Hepatocyte (in vitro differentiated cells): ENCODE results near the gene VSTM2L. TPM values are rescaled to one million over a fixed set of nuclear protein-coding genes. Genes with fewer than 3 reads are reported as not detected.

Experiments
- DNase-seq: peaks from one replicate; pipeline ENCODE4 v3.0.0-alpha.2; 2016; ENCODE audit warnings: low spot score
- H2AFZ ChIP-seq: fragments of 200-600 bp; sonication (generic); 2 replicates; pipeline ENCODE4 v1.6.0; 2016; ENCODE audit warnings: antibody characterized with exemption, mild to moderate bottlenecking
- H3K27ac ChIP-seq: fragments of 200-600 bp; sonication (generic); 2 replicates; pipeline ENCODE4 v1.5.1; 2016; ENCODE audit warnings: mild to moderate bottlenecking
- H3K27me3 ChIP-seq: fragments of 200-600 bp; sonication (generic); 2 replicates; pipeline ENCODE4 v1.6.1; 2016
- H3K36me3 ChIP-seq: fragments of 200-600 bp; sonication (generic); replicated peaks from 2 replicates; pipeline ENCODE4 v1.5.1; 2016; ENCODE audit warnings: low read depth; ENCODE audit not compliant: insufficient read depth
- H3K4me1 ChIP-seq: fragments of 200-600 bp; sonication (generic); 2 replicates; pipeline ENCODE4 v1.5.1; 2016; ENCODE audit warnings: mild to moderate bottlenecking, moderate library complexity; ENCODE audit not compliant: insufficient read depth
- H3K4me2 ChIP-seq: fragments of 200-600 bp; sonication (generic); 2 replicates; pipeline ENCODE4 v1.6.0; 2016
- H3K4me3 ChIP-seq: fragments of 200-600 bp; sonication (generic); 2 replicates; pipeline ENCODE4 v1.5.1; 2016; ENCODE audit warnings: mild to moderate bottlenecking
- H3K79me2 ChIP-seq: fragments of 200-600 bp; sonication (generic); 2 replicates; pipeline ENCODE4 v1.6.0; 2017; ENCODE audit warnings: mild to moderate bottlenecking
- H3K9me2 ChIP-seq: fragments of 200-600 bp; sonication (generic); replicated peaks from 2 replicates; pipeline ENCODE4 v1.6.0; 2017; ENCODE audit warnings: mild to moderate bottlenecking; ENCODE audit not compliant: insufficient read depth
- H3K9me3 ChIP-seq: fragments of 200-600 bp; sonication (generic); 2 replicates; pipeline ENCODE4 v1.5.1; 2016; ENCODE audit warnings: low read depth, mild to moderate bottlenecking
- H4K20me1 ChIP-seq: fragments of 200-600 bp; sonication (generic); 2 replicates; pipeline ENCODE4 v1.6.0; 2016; ENCODE audit warnings: mild to moderate bottlenecking; ENCODE audit not compliant: insufficient read depth, poor library complexity, severe bottlenecking
- CTCF ChIP-seq: fragments of 200-600 bp; sonication (generic); IDR thresholded peaks from 2 replicates; pipeline ENCODE4 v1.5.1; 2016; ENCODE audit warnings: antibody characterized with exemption, mild to moderate bottlenecking; ENCODE audit not compliant: poor library complexity
- EZH2 ChIP-seq: fragments of 200-600 bp; sonication (generic); IDR thresholded peaks from 2 replicates; pipeline ENCODE4 v1.6.1; 2016; ENCODE audit warnings: antibody characterized with exemption, mild to moderate bottlenecking, borderline replicate concordance
- EZH2phosphoT487 ChIP-seq: fragments of 200-600 bp; sonication (generic); IDR thresholded peaks from one replicate; pipeline ENCODE4 v1.6.1; 2018; ENCODE audit warnings: antibody characterized with exemption, mild to moderate bottlenecking, low read depth, moderate library complexity; ENCODE audit not compliant: unreplicated experiment, severe bottlenecking
- WGBS: methylation state at CpG from one replicate; pipeline ENCODE4 v1.1.6; 2016; ENCODE audit warnings: low lambda C conversion rate; ENCODE audit errors: missing lambda C conversion rate; 5-methylcytosine and 5-hydroxymethylcytosine counted together
- polyA plus RNA-seq: library from polyadenylated mRNA; unstranded; fragments of >200 nt; fragmentation: Nextera tagmentation; extraction: Ambion mirVana; gene quantifications from 2 replicates; pipeline ENCODE4 v1.2.1, GENCODE V29; 2016
- total RNA-seq: library from RNA; depleted of rRNA; stranded (reverse); fragments of >200 nt; gene quantifications from 2 replicates; pipeline ENCODE4 v1.2.3, GENCODE V29; 2014

The VSTM2L gene
- total and polyA plus RNA-seq, 2 experiments from 2014 or later, result 2.5 to 3.7 TPM

GRCh38 chr20:37990571-37991151 is 87.7 kb downstream of the VSTM2L start:
- WGBS, result 59% methylated on average over 10 of the region's 10 CpGs
- H3K27ac ChIP-seq, result peak overlapping the region; percentile 87
- peaks cover 82% of the 10 kb centered on the region for H3K4me1 ChIP-seq

GRCh38 chr20:37991157-37991866 is 88.4 kb downstream of the VSTM2L start:
- no peaks in the 10 kb centered on the region for H3K36me3 ChIP-seq

More at GRCh38 chr20:37990571-37991151, 87.7 kb downstream of the VSTM2L start:
- H2AFZ ChIP-seq, result no peak overlapping the region
- H4K20me1 ChIP-seq, result no peaks in the 10 kb centered on the region
- H3K36me3 ChIP-seq, result no peaks in the 10 kb centered on the region
- peak; percentile 27 for DNase-seq
- H3K9me2 ChIP-seq, result no peaks in the 10 kb centered on the region
- H3K4me3 ChIP-seq, result no peak overlapping the region
- H3K27me3 ChIP-seq, result no peaks in the 10 kb centered on the region
- no peak overlapping the region for H3K4me2 ChIP-seq
- H3K9me3 ChIP-seq, result no peaks in the 10 kb centered on the region
- no peaks in the 10 kb centered on the region for H3K79me2 ChIP-seq
- TF ChIP-seq EZH2, result no peak

GRCh38 chr20:37991908-37992307 is 89.0 kb downstream of the VSTM2L start:
- no peaks in the 10 kb centered on the region for H3K79me2 ChIP-seq
- H3K9me2 ChIP-seq, result no peaks in the 10 kb centered on the region
- no peaks in the 10 kb centered on the region for H3K36me3 ChIP-seq
- TF ChIP-seq EZH2phosphoT487 (no peak), CTCF (no peak), EZH2 (no peak)
- no peaks in the 10 kb centered on the region for H3K27me3 ChIP-seq
- 100% methylated on average over 4 of the region's 4 CpGs for WGBS
- peaks cover 70% of the 10 kb centered on the region for H3K4me1 ChIP-seq
- H3K27ac ChIP-seq, result peak overlapping the region; percentile 87
- no peak for DNase-seq
- H3K9me3 ChIP-seq, result no peaks in the 10 kb centered on the region
- H2AFZ ChIP-seq, result no peak overlapping the region
- H3K4me2 ChIP-seq, result no peak overlapping the region
- no peak overlapping the region for H3K4me3 ChIP-seq
- H4K20me1 ChIP-seq, result no peaks in the 10 kb centered on the region

More at GRCh38 chr20:37991157-37991866, 88.4 kb downstream of the VSTM2L start:
- H3K9me2 ChIP-seq, result no peaks in the 10 kb centered on the region
- no peaks in the 10 kb centered on the region for H3K79me2 ChIP-seq
- no peak overlapping the region for H3K4me2 ChIP-seq
- no peak overlapping the region for H3K4me3 ChIP-seq
- no peaks in the 10 kb centered on the region for H3K9me3 ChIP-seq
- H4K20me1 ChIP-seq, result no peaks in the 10 kb centered on the region
- H3K4me1 ChIP-seq, result peaks cover 76% of the 10 kb centered on the region
- TF ChIP-seq EZH2phosphoT487 (no peak), CTCF (no peak), EZH2 (no peak)
- H3K27me3 ChIP-seq, result no peaks in the 10 kb centered on the region
- WGBS, result 68% methylated on average over 4 of the region's 4 CpGs
- no peak for DNase-seq
- H3K27ac ChIP-seq, result peak overlapping the region; percentile 87
- H2AFZ ChIP-seq, result no peak overlapping the region

- H4K20me1 ChIP-seq, result no peaks in the 10 kb centered on the region
- no peak for TF ChIP-seq EZH2phosphoT487
- TF ChIP-seq CTCF, result peak; percentile 71
- DNase-seq, result peak; percentile 69
- H3K4me1 ChIP-seq, result peaks cover 60% of the 10 kb centered on the region
- no peaks in the 10 kb centered on the region for H3K36me3 ChIP-seq
- H3K27me3 ChIP-seq, result no peaks in the 10 kb centered on the region
- no peak overlapping the region for H3K4me3 ChIP-seq
- WGBS, result 31% methylated on average over 5 of the region's 5 CpGs
- peak overlapping the region; percentile 16 for H3K4me2 ChIP-seq
- no peaks in the 10 kb centered on the region for H3K79me2 ChIP-seq
- no peak overlapping the region for H2AFZ ChIP-seq
- peak overlapping the region; percentile 87 for H3K27ac ChIP-seq
- no peaks in the 10 kb centered on the region for H3K9me3 ChIP-seq
- H3K9me2 ChIP-seq, result no peaks in the 10 kb centered on the region
Observed at GRCh38 chr20:37992802-37993409, 90.0 kb downstream of the VSTM2L start.
